Vagina (tissue), 2 donors: ENCODE results near the gene SCARB1. TPM values are rescaled to one million over a fixed set of nuclear protein-coding genes. Genes with fewer than 3 reads are reported as not detected.
A peak's percentile ranks its signal among the peaks of the same experiment; 100 is the strongest.

ENCODE experiments used
- DNase-seq, 2 donors: peaks; one replicate each; pipeline ENCODE4 v3.0.0-alpha.2; 2017; ENCODE audit errors: extremely low spot score in 2 of 2
- H3K27ac ChIP-seq: fragments of 200-600 bp; sonication (generic); one replicate; pipeline ENCODE4 v1.5.1; 2019
- H3K27me3 ChIP-seq: fragments of 200-600 bp; sonication (generic); one replicate; pipeline ENCODE4 v1.5.1; 2019
- H3K36me3 ChIP-seq, 2 donors: fragments of 200-600 bp; sonication (generic); one replicate each; pipeline ENCODE4 v1.5.1; 2017 to 2019
- H3K4me1 ChIP-seq: fragments of 200-600 bp; sonication (generic); one replicate; pipeline ENCODE4 v1.5.1; 2019
- H3K4me3 ChIP-seq, 2 donors: fragments of 200-600 bp; sonication (generic); 1 replicate in 1 of 2; 2 replicates in 1 of 2; pipeline ENCODE4 v1.5.1; 2016 to 2019
- H3K9me3 ChIP-seq: fragments of 200-600 bp; sonication (generic); one replicate; pipeline ENCODE4 v1.5.1; 2019
- POLR2A ChIP-seq, 2 donors: fragments of 450-650 bp; IDR thresholded peaks; one replicate each; pipeline ENCODE4 v1.6.1; 2017; ENCODE audit warnings: antibody characterized with exemption in 2 of 2, mild to moderate bottlenecking in 2 of 2, moderate library complexity in 2 of 2
- POLR2AphosphoS5 ChIP-seq, 2 donors: sonication (generic); formaldehyde crosslinking; IDR thresholded peaks; one replicate each; pipeline ENCODE4 v1.9.0; 2017; ENCODE audit warnings: antibody characterized with exemption in 2 of 2, mild to moderate bottlenecking in 2 of 2, low read depth in 1 of 2; ENCODE audit not compliant: insufficient read depth in 1 of 2
- intact Hi-C: fragments of 100-400 bp; cut with DNase I; formaldehyde crosslinking; loops from one replicate; pipeline ENCODE4 v1.15.1; 2023
- total RNA-seq: library from RNA; depleted of rRNA; stranded (reverse); fragments of >200 nt; gene quantifications from one replicate; pipeline ENCODE4 v1.2.3, GENCODE V29; 2016
- TF ChIP-seq, protein P1 (sequence below), 3 experiments: fragments of 450-650 bp in 2 of 3; fragments of 200-600 bp in 1 of 3; sonication (generic) in 1 of 3; IDR thresholded peaks; one replicate each; pipeline ENCODE4 v1.5.1; 2017 to 2019; ENCODE audit warnings: antibody characterized with exemption in 3 of 3, mild to moderate bottlenecking in 2 of 3, moderate library complexity in 2 of 3

The SCARB1 gene
- total RNA-seq, 1 donor from 2014 or later = 20.6 TPM

DNA sequence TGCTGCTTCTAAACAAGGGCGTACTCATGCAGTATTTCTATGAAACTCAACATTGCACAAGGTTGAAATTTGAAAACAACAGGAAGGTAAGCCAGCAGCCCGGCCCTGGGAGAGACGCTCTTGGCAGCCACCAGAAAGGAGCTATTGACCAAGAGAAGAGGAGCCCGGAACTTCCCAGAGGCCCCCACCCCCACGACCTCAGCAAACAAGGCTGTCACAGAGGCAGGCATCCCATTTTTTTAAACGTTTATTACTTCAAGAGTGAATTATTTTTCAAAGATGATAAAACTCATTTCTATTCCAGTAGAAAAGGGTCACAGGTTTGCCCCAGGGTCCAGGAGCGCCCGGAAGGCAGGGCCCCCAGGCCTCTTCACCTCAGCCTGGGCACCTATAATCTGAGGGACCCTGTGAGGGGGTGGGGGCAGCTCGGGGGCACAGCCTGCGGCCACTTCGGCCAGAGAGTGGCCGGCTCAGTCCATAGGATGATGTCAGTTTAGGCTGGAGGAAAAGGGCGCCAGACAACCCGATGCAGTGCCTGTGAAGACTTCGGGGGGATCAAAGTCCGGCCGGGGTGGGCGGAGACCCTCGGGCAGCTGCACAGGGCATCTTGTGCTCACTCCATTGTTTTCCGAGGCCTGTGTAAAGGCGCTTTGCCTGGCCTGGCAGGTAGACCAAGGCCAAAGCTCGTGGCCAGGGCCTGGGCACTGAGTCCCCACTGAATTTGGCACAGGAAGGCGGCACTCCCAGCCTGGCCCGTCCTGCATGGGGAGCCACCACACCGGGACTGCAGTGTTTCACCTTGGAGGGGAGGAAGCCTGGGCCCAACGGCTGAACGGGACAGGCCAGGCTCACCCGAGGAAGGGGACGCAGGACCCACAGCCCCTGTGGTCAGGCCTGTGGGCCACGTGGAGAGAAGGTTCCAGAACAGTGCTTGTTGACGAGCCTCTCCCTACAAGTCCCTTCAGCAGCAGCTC, 86.0 kb downstream of the SCARB1 start:
- DNase-seq = no peak
- Histone ChIP-seq H3K4me3 (no peak overlapping the region), H3K27ac (no peak overlapping the region)

DNA sequence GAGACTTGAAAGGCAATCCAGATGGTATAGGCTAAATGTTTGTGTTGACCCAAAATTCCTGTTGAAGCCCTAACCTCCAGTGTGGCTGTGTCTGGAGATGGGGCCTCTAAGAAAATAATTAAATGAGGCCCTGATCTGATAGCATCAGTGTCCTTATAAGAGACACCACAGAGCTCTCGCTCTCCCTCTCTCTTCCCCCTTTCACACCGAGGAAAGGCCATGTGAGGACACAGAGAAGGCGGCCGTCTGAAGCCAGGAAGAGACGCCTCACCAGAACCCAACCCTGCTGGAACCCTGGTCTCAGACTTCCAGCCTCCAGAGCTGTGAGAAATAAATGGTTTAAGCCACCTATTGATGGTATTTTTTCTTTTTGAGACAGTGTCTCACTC, 87.5 kb downstream of the SCARB1 start:
- TF ChIP-seq POLR2AphosphoS5 (IDR thresholded peaks at IDR 0.05; ENCODE audit: insufficient read depth in 1 of 2, low read depth in 1 of 2) = no peak
- H3K4me3 ChIP-seq = no peak overlapping the region
- DNase-seq = no peak
- peaks cover 28% of the 10 kb centered on the region for H3K4me1 ChIP-seq
- no peaks in the 10 kb centered on the region for H3K9me3 ChIP-seq
- H3K27ac ChIP-seq = peak overlapping the region; percentile 39
- H3K27me3 ChIP-seq = no peaks in the 10 kb centered on the region
- intact Hi-C loops = no loop called here
- H3K36me3 ChIP-seq = no peaks in the 10 kb centered on the region

More for the DNA sequence above, 86.0 kb downstream of the SCARB1 start:
- TF ChIP-seq POLR2AphosphoS5 (IDR thresholded peaks at IDR 0.05; ENCODE audit: insufficient read depth in 1 of 2, low read depth in 1 of 2) = no peak
- TF ChIP-seq, protein P1, sequence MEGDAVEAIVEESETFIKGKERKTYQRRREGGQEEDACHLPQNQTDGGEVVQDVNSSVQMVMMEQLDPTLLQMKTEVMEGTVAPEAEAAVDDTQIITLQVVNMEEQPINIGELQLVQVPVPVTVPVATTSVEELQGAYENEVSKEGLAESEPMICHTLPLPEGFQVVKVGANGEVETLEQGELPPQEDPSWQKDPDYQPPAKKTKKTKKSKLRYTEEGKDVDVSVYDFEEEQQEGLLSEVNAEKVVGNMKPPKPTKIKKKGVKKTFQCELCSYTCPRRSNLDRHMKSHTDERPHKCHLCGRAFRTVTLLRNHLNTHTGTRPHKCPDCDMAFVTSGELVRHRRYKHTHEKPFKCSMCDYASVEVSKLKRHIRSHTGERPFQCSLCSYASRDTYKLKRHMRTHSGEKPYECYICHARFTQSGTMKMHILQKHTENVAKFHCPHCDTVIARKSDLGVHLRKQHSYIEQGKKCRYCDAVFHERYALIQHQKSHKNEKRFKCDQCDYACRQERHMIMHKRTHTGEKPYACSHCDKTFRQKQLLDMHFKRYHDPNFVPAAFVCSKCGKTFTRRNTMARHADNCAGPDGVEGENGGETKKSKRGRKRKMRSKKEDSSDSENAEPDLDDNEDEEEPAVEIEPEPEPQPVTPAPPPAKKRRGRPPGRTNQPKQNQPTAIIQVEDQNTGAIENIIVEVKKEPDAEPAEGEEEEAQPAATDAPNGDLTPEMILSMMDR (IDR thresholded peaks at IDR 0.05) = no peak
- TF ChIP-seq POLR2A (IDR thresholded peaks at IDR 0.05) = no peak
- Histone ChIP-seq H3K27me3 (no peaks in the 10 kb centered on the region), H3K9me3 (no peaks in the 10 kb centered on the region), H3K36me3 (no peaks in the 10 kb centered on the region), H3K4me1 (peaks cover 18% of the 10 kb centered on the region)
- intact Hi-C loops = no loop called here

DNA sequence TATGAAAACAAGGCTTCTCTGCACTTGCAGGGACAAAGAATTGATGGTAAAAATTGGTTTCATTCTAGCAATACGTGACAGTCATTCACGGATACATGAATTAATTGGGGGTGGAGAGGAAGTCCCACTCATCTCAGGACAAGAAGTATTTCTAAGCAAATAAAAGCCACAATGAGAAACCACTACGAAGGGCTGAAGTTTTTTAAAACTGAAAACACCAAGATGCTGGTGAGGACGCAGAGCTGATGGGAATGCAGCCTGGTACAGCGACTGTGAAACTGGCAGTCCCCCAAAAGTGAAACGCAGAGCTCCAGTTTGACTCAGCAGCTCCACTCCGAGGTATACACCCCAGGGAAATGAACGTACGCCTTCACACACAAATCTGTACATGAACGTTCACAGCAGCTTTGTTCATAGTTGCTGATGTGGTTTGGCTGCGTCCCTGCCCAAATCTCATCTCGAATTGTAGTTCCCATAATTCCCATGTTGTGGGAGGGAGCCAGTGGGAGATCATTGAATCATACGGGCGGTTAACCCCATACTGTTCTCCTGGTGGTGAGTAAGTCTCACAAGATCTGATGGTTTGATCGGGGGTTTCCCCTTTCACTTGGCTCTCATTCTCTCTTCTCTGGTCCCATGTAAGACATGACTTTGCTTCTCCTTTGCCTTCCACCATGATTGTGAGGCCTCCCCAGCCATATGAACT, 89.0 kb downstream of the SCARB1 start:
- H3K27ac ChIP-seq = peak overlapping the region; percentile 34
- H3K9me3 ChIP-seq = no peaks in the 10 kb centered on the region
- DNase-seq = no peak
- intact Hi-C loops = loop anchor here (5.0 kb wide), 1 partner anchor 737 kb away; no protein-coding TSS in a partner anchor
- TF ChIP-seq POLR2A (IDR thresholded peaks at IDR 0.05) (no peak), POLR2AphosphoS5 (IDR thresholded peaks at IDR 0.05; ENCODE audit: insufficient read depth in 1 of 2, low read depth in 1 of 2) (no peak)
- TF ChIP-seq, protein P1 (IDR thresholded peaks at IDR 0.05) = peak in 1 of 3 experiments; percentile 5
- peaks cover 28% of the 10 kb centered on the region for H3K4me1 ChIP-seq
- no peaks in the 10 kb centered on the region for H3K36me3 ChIP-seq
- no peaks in the 10 kb centered on the region for H3K27me3 ChIP-seq
- H3K4me3 ChIP-seq = peak overlapping the region; percentile 10 to 22

DNA sequence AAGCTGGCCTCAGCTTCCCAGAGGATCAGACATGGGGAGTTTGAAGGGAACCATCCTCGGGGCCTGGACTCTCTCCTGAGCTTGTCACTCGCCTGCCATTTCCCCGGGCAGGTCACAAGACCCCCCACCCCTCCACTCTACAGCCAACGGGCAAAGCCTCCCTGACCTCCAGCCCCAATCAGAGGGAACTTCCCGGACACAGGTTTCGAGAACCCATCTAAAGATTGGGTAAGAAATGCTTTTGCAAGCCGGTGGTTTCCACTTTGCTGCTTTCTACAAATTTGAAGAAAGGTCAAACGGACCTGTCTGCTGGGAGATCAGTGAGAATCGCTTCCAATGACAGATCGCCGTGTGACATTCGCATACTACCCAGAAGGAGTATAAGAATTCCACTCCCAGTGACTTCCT, 89.6 kb downstream of the SCARB1 start:
- no peak for DNase-seq
- intact Hi-C loops = loop anchor here (5.0 kb wide), 1 partner anchor 737 kb away; no protein-coding TSS in a partner anchor
- peak overlapping the region; percentile 34 for H3K27ac ChIP-seq
- no peaks in the 10 kb centered on the region for H3K27me3 ChIP-seq
- TF ChIP-seq POLR2AphosphoS5 (IDR thresholded peaks at IDR 0.05; ENCODE audit: insufficient read depth in 1 of 2, low read depth in 1 of 2) = no peak
- TF ChIP-seq, protein P1 (IDR thresholded peaks at IDR 0.05) = no peak
- no peak for TF ChIP-seq POLR2A (IDR thresholded peaks at IDR 0.05)
- peaks cover 28% of the 10 kb centered on the region for H3K4me1 ChIP-seq
- H3K9me3 ChIP-seq = no peaks in the 10 kb centered on the region
- H3K36me3 ChIP-seq = no peaks in the 10 kb centered on the region
- peak overlapping the region in 1 of 2 donors; percentile 10 for H3K4me3 ChIP-seq
